Neural progenitor cell (in vitro differentiated cells): ENCODE data around the gene ARSH. TPM values are rescaled to one million over a fixed set of nuclear protein-coding genes. Genes with fewer than 3 reads are reported as not detected.

Experiments used
- DNase-seq: peaks from one replicate; pipeline ENCODE4 v3.0.0-alpha.2; 2016; ENCODE audit warnings: low spot score
- H2AFZ ChIP-seq: fragments of 200-600 bp; sonication (generic); replicated peaks from 2 replicates; pipeline ENCODE4 v1.6.1; 2016; ENCODE audit warnings: antibody characterized with exemption
- H3F3A ChIP-seq: fragments of 200-600 bp; sonication (generic); 2 replicates; pipeline ENCODE4 v1.6.1; 2016; ENCODE audit warnings: antibody characterized with exemption, low read depth
- H3K27ac ChIP-seq: fragments of 200-600 bp; sonication (generic); 2 replicates; pipeline ENCODE4 v1.5.1; 2016; ENCODE audit warnings: mild to moderate bottlenecking
- H3K27me3 ChIP-seq: fragments of 200-600 bp; sonication (generic); 2 replicates; pipeline ENCODE4 v1.6.1; 2016; ENCODE audit warnings: mild to moderate bottlenecking, moderate library complexity
- H3K36me3 ChIP-seq: fragments of 200-600 bp; sonication (generic); 2 replicates; pipeline ENCODE4 v1.5.1; 2016
- H3K4me1 ChIP-seq: fragments of 200-600 bp; sonication (generic); 2 replicates; pipeline ENCODE4 v1.6.1; 2016; ENCODE audit warnings: mixed run types
- H3K4me2 ChIP-seq: fragments of 200-600 bp; sonication (generic); 2 replicates; pipeline ENCODE4 v1.6.1; 2016
- H3K4me3 ChIP-seq: fragments of 200-600 bp; sonication (generic); 2 replicates; pipeline ENCODE4 v1.5.1; 2016
- H3K79me2 ChIP-seq: fragments of 200-600 bp; sonication (generic); 2 replicates; pipeline ENCODE4 v1.6.1; 2016; ENCODE audit warnings: low read depth
- H3K9ac ChIP-seq: fragments of 200-600 bp; sonication (generic); 2 replicates; pipeline ENCODE4 v1.6.1; 2016
- H3K9me3 ChIP-seq: fragments of 200-600 bp; sonication (generic); 2 replicates; pipeline ENCODE4 v1.5.1; 2016; ENCODE audit warnings: low read depth
- H4K20me1 ChIP-seq: fragments of 200-600 bp; sonication (generic); 2 replicates; pipeline ENCODE4 v1.6.1; 2016; ENCODE audit warnings: low read depth
- H3K27ac Mint-ChIP-seq: 3 replicates; pipeline ENCODE4 v1.8.0; 2021; ENCODE audit warnings: mixed read lengths
- H3K27me3 Mint-ChIP-seq: 2 replicates; pipeline ENCODE4 v1.8.0; 2022; ENCODE audit warnings: low read depth, mild to moderate bottlenecking, inconsistent platforms, moderate library complexity, mixed read lengths; ENCODE audit not compliant: insufficient read depth
- H3K36me3 Mint-ChIP-seq: 3 replicates; pipeline ENCODE4 v1.8.0; 2021; ENCODE audit warnings: mixed read lengths
- H3K4me1 Mint-ChIP-seq: 3 replicates; pipeline ENCODE4 v1.8.0; 2021; ENCODE audit warnings: mixed read lengths
- H3K4me3 Mint-ChIP-seq: 3 replicates; pipeline ENCODE4 v1.8.0; 2021; ENCODE audit warnings: mild to moderate bottlenecking, moderate library complexity, mixed read lengths
- H3K9me3 Mint-ChIP-seq: 3 replicates; pipeline ENCODE4 v1.8.0; 2020; ENCODE audit warnings: mixed read lengths
- CTCF ChIP-seq: fragments of 200-600 bp; sonication (generic); IDR thresholded peaks from 2 replicates; pipeline ENCODE4 v1.5.1; 2017; ENCODE audit warnings: antibody characterized with exemption, mild to moderate bottlenecking
- EZH2 ChIP-seq: fragments of 200-600 bp; sonication (generic); IDR thresholded peaks from 2 replicates; pipeline ENCODE4 v1.6.1; 2017; ENCODE audit warnings: antibody characterized with exemption, mild to moderate bottlenecking, moderate library complexity
- EZH2phosphoT487 ChIP-seq: fragments of 200-600 bp; sonication (generic); IDR thresholded peaks from 2 replicates; pipeline ENCODE4 v1.6.1; 2017; ENCODE audit warnings: antibody characterized with exemption
- total RNA-seq: library from RNA; depleted of rRNA; stranded (reverse); fragments of >200 nt; gene quantifications from 2 replicates; pipeline ENCODE4 v1.2.3, GENCODE V29; 2015; ENCODE audit warnings: low replicate concordance

Gene ARSH
- total RNA-seq, 1 donor from 2014 or later, result not detected

GRCh38 chrX:3017492-3017891 is 11.1 kb downstream of the ARSH start:
- peaks cover 3% of the 10 kb centered on the region for H3K27me3 Mint-ChIP-seq
- DNase-seq, result no peak
- Histone ChIP-seq H3K27me3 (no peaks in the 10 kb centered on the region), H3K9me3 (no peaks in the 10 kb centered on the region), H4K20me1 (no peaks in the 10 kb centered on the region), H3K4me2 (no peak overlapping the region), H3F3A (no peaks in the 10 kb centered on the region), H3K9ac (no peak overlapping the region), H3K4me3 (no peak overlapping the region), H3K79me2 (no peaks in the 10 kb centered on the region), H2AFZ (no peak overlapping the region), H3K36me3 (no peaks in the 10 kb centered on the region), H3K27ac (no peak overlapping the region), H3K4me1 (no peaks in the 10 kb centered on the region)
- peaks cover 8% of the 10 kb centered on the region for H3K9me3 Mint-ChIP-seq
- H3K4me3 Mint-ChIP-seq, result no peak overlapping the region
- peaks cover 2% of the 10 kb centered on the region for H3K36me3 Mint-ChIP-seq
- no peak overlapping the region for H3K27ac Mint-ChIP-seq
- no peak for TF ChIP-seq EZH2phosphoT487
- no peaks in the 10 kb centered on the region for H3K4me1 Mint-ChIP-seq

GRCh38 chrX:3024176-3024575 is 17.8 kb downstream of the ARSH start:
- Histone ChIP-seq H3K79me2 (no peaks in the 10 kb centered on the region), H3K4me1 (no peaks in the 10 kb centered on the region), H3K4me2 (no peak overlapping the region), H3K27me3 (no peaks in the 10 kb centered on the region), H3F3A (peaks cover 9% of the 10 kb centered on the region), H3K36me3 (no peaks in the 10 kb centered on the region), H3K9ac (no peak overlapping the region), H3K27ac (no peak overlapping the region), H2AFZ (no peak overlapping the region), H3K4me3 (no peak overlapping the region), H4K20me1 (no peaks in the 10 kb centered on the region), H3K9me3 (no peaks in the 10 kb centered on the region)
- H3K27me3 Mint-ChIP-seq, result no peaks in the 10 kb centered on the region
- H3K4me1 Mint-ChIP-seq, result no peaks in the 10 kb centered on the region
- no peak for DNase-seq
- H3K9me3 Mint-ChIP-seq, result no peaks in the 10 kb centered on the region
- no peaks in the 10 kb centered on the region for H3K36me3 Mint-ChIP-seq
- H3K4me3 Mint-ChIP-seq, result no peak overlapping the region
- TF ChIP-seq EZH2phosphoT487, result no peak
- TF ChIP-seq EZH2, result no peak
- TF ChIP-seq CTCF, result no peak
- H3K27ac Mint-ChIP-seq, result no peak overlapping the region

GRCh38 chrX:3026074-3026815 is 19.9 kb downstream of the ARSH start:
- no peaks in the 10 kb centered on the region for H3K9me3 ChIP-seq
- no peaks in the 10 kb centered on the region for H3K27me3 ChIP-seq
- H4K20me1 ChIP-seq, result no peaks in the 10 kb centered on the region
- no peak for DNase-seq
- no peak for TF ChIP-seq CTCF
- H3K36me3 ChIP-seq, result no peaks in the 10 kb centered on the region
- H3K79me2 ChIP-seq, result no peaks in the 10 kb centered on the region
- no peak overlapping the region for H2AFZ ChIP-seq
- H3K4me3 Mint-ChIP-seq, result no peak overlapping the region
- H3F3A ChIP-seq, result peaks cover 9% of the 10 kb centered on the region
- no peak overlapping the region for H3K9ac ChIP-seq
- H3K27ac Mint-ChIP-seq, result peak overlapping the region; percentile 21
- H3K4me3 ChIP-seq, result no peak overlapping the region
- no peaks in the 10 kb centered on the region for H3K4me1 ChIP-seq
- peaks cover 5% of the 10 kb centered on the region for H3K9me3 Mint-ChIP-seq
- H3K27me3 Mint-ChIP-seq, result peaks cover 5% of the 10 kb centered on the region
- no peak overlapping the region for H3K27ac ChIP-seq
- H3K4me2 ChIP-seq, result no peak overlapping the region
- no peaks in the 10 kb centered on the region for H3K36me3 Mint-ChIP-seq
- no peaks in the 10 kb centered on the region for H3K4me1 Mint-ChIP-seq

- no peaks in the 10 kb centered on the region for H3K79me2 ChIP-seq
- H3F3A ChIP-seq, result peaks cover 5% of the 10 kb centered on the region
- no peaks in the 10 kb centered on the region for H3K27me3 ChIP-seq
- H3K4me3 ChIP-seq, result no peak overlapping the region
- Mint-ChIP-seq H3K27me3 (peaks cover 5% of the 10 kb centered on the region), H3K4me1 (no peaks in the 10 kb centered on the region), H3K27ac (no peak overlapping the region), H3K9me3 (peaks cover 9% of the 10 kb centered on the region), H3K4me3 (no peak overlapping the region), H3K36me3 (no peaks in the 10 kb centered on the region)
- peaks cover 4% of the 10 kb centered on the region for H3K9me3 ChIP-seq
- no peak for DNase-seq
- no peak overlapping the region for H3K4me2 ChIP-seq
- H3K27ac ChIP-seq, result no peak overlapping the region
- no peak for TF ChIP-seq EZH2
- H3K9ac ChIP-seq, result no peak overlapping the region
- H3K4me1 ChIP-seq, result no peaks in the 10 kb centered on the region
- no peak overlapping the region for H2AFZ ChIP-seq
- H4K20me1 ChIP-seq, result no peaks in the 10 kb centered on the region
- no peaks in the 10 kb centered on the region for H3K36me3 ChIP-seq
These were observed 22.8 kb downstream of the ARSH start for GRCh38 chrX:3029129-3029528.
